GM18951 (cell line): Measurements from ENCODE around the gene PGM3.
"Not testable (repeated sequence)": the region's sequence is repeated elsewhere in the genome, so short reads cannot be mapped to it uniquely, and the experiment has no call there.

Experiments used
- POLR2A ChIP-seq: IDR thresholded peaks from 4 replicates; pipeline ENCODE4 v1.6.1; 2011; ENCODE audit warnings: mild to moderate bottlenecking; ENCODE audit not compliant: insufficient read length, insufficient read depth; ENCODE audit errors: extremely low read depth
- in situ Hi-C: fragments of 300-500 bp; cut with MboI; formaldehyde crosslinking; loops from one replicate; pipeline ENCODE4 v1.12.0; 2022; ENCODE audit warnings: low sequenced_read_pairs, mixed read lengths, inconsistent platforms; ENCODE audit not compliant: unreplicated experiment

Gene PGM3

GRCh38 chr6:83198486-83199172, 5.6 kb upstream of the PGM3 start:
- in situ Hi-C loops, result no loop called here
- TF ChIP-seq POLR2A, result no peak

DNA sequence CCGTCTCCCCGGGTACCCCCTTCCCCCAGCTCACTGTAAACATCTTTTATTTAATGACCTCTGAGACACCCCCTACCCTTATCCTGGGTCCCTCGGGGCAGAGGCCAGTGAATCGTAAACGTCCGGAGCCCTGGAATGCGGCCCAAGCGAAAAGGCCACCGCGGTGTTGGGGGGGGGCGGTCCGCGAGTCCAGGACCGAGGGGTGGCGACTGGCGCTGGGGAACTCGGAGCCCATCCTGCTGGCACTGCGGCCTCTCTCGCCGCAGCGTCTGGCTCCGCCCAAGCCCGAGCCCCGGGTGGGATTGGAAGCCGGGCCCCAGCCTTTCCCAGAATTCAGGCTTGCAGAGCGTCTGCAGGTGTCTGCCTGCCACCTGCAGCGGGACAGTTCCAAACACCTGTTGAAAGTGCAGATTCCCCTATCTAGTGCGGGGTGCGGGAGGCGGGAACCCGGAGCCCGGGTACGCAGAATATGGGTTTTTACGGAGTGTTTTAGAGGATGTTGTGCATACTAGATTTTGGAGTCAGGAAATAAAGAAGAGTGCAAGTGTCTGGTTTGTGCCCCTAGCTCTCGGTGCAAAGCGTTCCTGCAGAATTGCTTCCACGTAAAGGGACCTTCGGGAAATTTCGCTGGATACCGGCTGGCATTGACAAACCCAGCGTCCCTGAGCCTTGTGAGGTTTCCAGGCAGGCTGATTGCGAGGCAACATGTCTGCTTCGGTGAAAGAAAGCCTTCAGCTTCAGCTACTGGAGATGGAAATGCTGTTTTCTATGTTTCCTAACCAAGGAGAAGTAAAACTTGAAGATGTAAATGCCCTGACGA, 892 bp upstream of the PGM3 start:
- in situ Hi-C loops, result no loop called here
- TF ChIP-seq POLR2A, result no peak

DNA sequence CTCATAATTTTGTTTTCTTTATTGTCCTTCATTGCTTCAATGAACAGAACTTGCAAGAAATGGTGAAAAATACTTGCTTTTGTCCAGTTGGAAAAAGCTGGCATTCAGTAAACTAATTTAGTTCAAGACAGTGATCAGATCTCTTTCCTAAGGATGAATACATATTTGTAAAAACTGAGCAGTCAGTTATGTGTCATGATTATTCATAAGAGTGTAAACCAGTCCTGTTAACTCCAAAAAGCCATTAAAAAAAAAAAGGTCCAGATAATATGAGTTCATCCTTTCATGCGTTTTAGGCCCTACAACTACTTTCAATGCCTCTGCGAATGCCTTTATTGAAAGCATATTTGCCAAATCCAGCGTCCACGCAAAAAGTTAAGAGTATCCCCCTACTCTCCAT, 609 bp downstream of the PGM3 start:
- in situ Hi-C loops, result no loop called here
- TF ChIP-seq POLR2A, result no peak

DNA sequence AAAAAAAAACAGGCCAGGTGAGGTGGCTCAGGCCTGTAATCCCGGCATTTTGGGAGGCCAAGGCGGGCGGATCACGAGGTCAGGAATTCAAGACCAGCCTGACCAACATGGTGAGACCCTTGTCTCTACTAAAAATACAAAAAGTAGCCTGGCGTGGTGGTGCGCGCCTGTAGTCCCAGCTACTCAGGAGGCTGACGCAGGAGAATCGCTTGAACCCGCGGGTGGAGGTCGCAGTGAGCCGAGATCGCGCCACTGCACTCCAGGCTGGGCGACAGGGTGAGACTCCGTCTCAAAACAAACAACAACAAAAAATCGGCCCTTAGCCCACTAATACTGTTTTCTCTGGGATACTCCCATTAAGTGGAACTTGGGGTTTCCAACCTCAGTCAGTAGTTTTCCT, 1.1 kb downstream of the PGM3 start:
- in situ Hi-C loops, result not testable (repeated sequence)

GRCh38 chr6:83190626-83191025, 2.4 kb downstream of the PGM3 start:
- no peak for TF ChIP-seq POLR2A
- in situ Hi-C loops, result no loop called here

DNA sequence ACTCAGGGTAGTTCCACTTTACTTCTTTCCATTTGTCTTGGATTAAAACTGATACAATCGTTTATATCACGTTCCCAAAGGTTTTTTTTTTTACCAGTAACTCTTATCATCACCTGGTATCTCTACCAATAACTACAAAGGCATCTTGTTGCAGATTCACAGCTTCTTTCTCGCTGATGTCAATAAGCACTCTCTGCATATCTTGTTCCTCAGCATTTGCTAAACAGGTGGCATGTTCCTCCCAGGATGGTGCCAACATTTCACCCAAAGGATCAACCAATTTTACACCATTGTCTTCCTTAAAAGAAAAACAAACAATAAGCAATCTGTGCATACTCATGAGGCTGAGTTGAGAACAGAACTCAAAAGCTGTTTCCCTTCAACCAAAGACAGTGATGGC, 4.6 kb downstream of the PGM3 start:
- no peak for TF ChIP-seq POLR2A
- in situ Hi-C loops, result no loop called here

- TF ChIP-seq POLR2A, result no peak
- in situ Hi-C loops, result no loop called here
These were observed 8.0 kb downstream of the PGM3 start for GRCh38 chr6:83185096-83185495.

GRCh38 chr6:83183082-83183828, 9.8 kb downstream of the PGM3 start:
- in situ Hi-C loops, result no loop called here
- TF ChIP-seq POLR2A, result no peak

DNA sequence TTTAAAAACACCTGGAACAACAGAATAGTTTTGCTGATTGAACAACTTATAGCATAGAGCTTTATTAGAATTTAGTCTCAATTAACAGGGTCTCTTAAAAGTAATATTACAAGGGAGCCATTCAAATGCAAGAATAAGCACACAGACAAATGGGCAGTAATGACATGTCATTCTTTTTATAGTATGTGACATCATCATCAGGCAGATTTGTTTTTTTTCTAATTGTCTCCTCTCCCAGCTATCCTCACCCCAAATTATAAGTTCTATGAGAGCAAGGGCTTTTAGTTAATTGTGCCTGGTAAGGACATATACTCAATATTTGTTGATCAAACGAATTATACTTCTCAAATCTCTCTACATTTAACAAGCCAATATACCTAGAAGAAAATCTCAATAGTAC, 11.0 kb downstream of the PGM3 start:
- in situ Hi-C loops, result no loop called here
- no peak for TF ChIP-seq POLR2A

- TF ChIP-seq POLR2A, result no peak
- in situ Hi-C loops, result no loop called here
These were observed 12.6 kb downstream of the PGM3 start for GRCh38 chr6:83180426-83180950.

DNA sequence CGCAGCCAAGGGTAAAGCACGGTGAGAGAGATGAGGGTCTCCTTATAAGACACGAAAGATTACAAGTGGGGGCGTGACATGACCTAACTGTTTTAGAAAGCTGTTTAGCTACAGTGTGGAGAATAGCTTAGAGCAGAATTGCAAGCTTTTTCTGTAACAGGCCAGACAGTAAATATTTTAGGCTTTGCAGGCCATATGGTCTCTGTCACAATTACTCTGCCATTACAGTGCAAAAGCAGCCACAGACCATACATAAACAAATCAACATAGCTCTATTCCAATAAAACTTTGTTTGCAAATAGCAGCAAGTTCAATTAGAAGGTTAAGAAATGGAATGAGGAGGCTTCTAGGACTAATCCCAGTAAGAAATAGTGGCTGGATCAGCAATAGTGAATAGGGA, 16.8 kb downstream of the PGM3 start:
- no peak for TF ChIP-seq POLR2A

DNA sequence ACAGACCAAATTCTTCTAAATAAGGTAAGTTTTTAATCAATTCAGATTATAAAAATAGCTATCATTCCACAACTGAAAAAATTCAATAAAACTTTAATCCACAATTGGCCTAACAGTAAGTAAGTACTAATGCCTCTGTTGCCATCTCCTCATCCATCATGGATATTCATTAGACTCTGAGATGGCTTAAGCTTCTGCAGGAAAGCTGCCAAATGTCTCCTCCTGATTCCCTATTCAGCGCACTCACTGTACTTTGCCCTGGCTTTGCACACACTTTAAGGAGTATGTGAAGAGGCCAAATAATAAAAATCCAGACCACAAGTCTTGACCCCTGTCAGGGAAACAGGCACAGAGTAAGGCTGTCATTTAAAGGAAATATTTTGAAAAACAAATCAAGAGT, 23.6 kb downstream of the PGM3 start:
- in situ Hi-C loops, result no loop called here
- TF ChIP-seq POLR2A, result no peak

More for the DNA sequence above, 16.8 kb downstream of the PGM3 start:
- in situ Hi-C loops, result no loop called here

DNA sequence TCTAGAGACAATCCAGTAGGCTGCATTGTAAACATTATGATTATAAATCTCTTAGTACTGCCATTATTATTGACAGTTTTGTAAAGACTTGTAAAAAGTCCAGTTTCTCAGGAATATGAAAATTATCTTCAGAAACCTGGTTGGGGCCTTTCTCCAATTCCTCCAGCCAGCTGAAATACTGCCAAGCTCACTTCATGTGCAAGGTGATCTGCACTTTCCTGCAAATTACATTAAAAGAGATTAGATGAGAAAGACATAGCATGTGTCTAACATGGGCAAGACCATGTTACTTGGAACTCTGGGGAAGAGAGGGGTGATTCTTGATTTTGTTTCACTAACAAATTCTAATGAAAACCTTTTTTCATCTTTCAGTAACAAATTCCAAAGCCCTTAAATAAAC, 24.0 kb downstream of the PGM3 start:
- no peak for TF ChIP-seq POLR2A
- in situ Hi-C loops, result no loop called here

DNA sequence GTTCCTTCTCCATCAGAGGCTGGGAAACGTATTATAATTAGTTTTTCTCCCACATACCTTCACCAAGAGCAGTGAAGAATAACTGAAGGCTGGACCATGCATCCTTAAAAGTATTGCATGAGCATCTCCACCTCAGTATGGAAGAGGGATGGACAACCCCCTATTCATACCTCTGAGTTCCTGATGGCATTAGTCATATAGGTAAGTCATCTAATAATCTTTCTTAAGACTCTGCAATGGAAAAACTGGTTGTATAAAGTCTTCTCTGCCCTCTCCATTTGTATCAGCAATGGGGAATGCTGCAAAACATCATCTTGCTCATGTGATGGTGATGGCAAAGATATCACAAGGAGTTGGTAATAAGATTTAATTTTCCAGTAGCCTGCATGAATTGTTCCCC, 24.5 kb downstream of the PGM3 start:
- in situ Hi-C loops, result no loop called here
- no peak for TF ChIP-seq POLR2A

- TF ChIP-seq POLR2A, result no peak
- in situ Hi-C loops, result no loop called here
These were observed 25.3 kb downstream of the PGM3 start for GRCh38 chr6:83167726-83168278.
